ENCODE results near the gene PDILT. TPM values are rescaled to one million over a fixed set of nuclear protein-coding genes. Genes with fewer than 3 reads are reported as not detected.

PDILT gene
- total RNA-seq, 1 donor from 2014 or later: not detected

DNA sequence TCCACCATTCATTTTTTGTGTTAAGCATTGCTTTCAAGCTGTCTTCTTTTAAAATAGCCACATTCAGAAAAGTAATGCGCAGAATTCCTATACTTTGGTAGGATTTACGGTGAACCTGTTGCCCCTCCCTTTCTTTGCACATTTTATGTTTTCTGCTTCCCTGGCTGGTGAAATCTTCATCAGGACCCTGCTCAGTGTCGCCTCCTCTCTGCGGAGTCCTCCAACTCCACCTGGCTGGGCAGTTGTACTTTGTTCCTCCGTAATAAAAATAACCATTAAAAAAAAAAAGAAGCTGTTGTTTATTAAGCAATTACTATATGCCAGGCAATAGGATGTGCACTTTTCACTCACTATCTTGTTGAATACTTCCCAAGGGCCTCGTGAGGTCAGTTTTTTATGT, 54.9 kb downstream of the PDILT start:
- Mint-ChIP-seq H3K4me3 (ENCODE audit: unreplicated experiment) (no peak overlapping the region), H3K9me3 (ENCODE audit: unreplicated experiment) (peaks cover 2% of the 10 kb centered on the region), H3K4me1 (ENCODE audit: low read depth, unreplicated experiment) (peaks cover 3% of the 10 kb centered on the region), H3K27ac (ENCODE audit: unreplicated experiment) (no peak overlapping the region), H3K36me3 (ENCODE audit: unreplicated experiment) (no peaks in the 10 kb centered on the region), H3K27me3 (ENCODE audit: unreplicated experiment) (peaks cover 5% of the 10 kb centered on the region)
- TF ChIP-seq, protein P1, sequence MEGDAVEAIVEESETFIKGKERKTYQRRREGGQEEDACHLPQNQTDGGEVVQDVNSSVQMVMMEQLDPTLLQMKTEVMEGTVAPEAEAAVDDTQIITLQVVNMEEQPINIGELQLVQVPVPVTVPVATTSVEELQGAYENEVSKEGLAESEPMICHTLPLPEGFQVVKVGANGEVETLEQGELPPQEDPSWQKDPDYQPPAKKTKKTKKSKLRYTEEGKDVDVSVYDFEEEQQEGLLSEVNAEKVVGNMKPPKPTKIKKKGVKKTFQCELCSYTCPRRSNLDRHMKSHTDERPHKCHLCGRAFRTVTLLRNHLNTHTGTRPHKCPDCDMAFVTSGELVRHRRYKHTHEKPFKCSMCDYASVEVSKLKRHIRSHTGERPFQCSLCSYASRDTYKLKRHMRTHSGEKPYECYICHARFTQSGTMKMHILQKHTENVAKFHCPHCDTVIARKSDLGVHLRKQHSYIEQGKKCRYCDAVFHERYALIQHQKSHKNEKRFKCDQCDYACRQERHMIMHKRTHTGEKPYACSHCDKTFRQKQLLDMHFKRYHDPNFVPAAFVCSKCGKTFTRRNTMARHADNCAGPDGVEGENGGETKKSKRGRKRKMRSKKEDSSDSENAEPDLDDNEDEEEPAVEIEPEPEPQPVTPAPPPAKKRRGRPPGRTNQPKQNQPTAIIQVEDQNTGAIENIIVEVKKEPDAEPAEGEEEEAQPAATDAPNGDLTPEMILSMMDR (IDR thresholded peaks at IDR 0.05; ENCODE audit: partially characterized antibody, unreplicated experiment): peak; percentile 28
- no peak for DNase-seq

- peaks cover 5% of the 10 kb centered on the region for H3K27me3 Mint-ChIP-seq (ENCODE audit: unreplicated experiment)
Observed at GRCh38 chr16:20348365-20349185, 56.0 kb downstream of the PDILT start.

DNA sequence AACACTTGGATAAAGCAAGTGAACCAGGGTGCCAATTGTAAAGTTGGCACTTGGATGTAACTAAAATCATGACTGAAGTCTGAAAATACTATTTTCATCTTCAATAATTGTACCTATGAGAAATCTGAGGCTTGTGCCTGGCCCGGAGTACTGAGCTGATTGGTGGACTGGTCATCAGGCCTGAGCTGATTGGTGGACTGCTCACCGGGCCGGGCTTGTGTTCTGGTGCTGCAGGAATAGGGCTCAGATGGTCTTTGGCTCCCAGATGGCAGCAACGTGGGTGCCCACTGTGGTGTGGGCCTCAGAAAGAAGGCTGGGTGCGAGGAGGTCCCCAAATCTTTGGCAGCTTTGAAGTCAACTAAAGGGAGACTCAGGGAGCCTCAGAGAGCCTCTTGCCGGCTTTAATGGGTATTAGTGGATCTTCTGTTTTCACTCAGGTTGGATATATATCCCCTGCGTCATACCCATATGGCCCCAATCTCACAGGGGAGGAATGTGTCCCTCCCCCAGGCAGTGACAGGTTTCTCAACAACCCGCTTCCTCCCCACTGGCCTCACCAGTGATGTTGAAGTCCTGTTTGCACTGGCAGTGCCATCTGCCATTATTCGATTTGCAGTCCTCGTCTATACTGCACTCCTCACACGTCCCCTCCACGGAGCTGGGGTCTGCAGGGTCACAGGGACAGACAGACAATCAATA, 56.7 kb downstream of the PDILT start:
- DNase-seq: no peak
- TF ChIP-seq, protein P1 (IDR thresholded peaks at IDR 0.05; ENCODE audit: partially characterized antibody, unreplicated experiment): no peak
- no peaks in the 10 kb centered on the region for H3K36me3 Mint-ChIP-seq (ENCODE audit: unreplicated experiment)
- peaks cover 3% of the 10 kb centered on the region for H3K27me3 Mint-ChIP-seq (ENCODE audit: unreplicated experiment)
- no peak overlapping the region for H3K4me3 Mint-ChIP-seq (ENCODE audit: unreplicated experiment)
- H3K27ac Mint-ChIP-seq (ENCODE audit: unreplicated experiment): no peak overlapping the region
- H3K9me3 Mint-ChIP-seq (ENCODE audit: unreplicated experiment): peaks cover 2% of the 10 kb centered on the region
- H3K4me1 Mint-ChIP-seq (ENCODE audit: low read depth, unreplicated experiment): peaks cover 3% of the 10 kb centered on the region

More at GRCh38 chr16:20348365-20349185, 56.0 kb downstream of the PDILT start:
- no peaks in the 10 kb centered on the region for H3K36me3 Mint-ChIP-seq (ENCODE audit: unreplicated experiment)
- H3K4me3 Mint-ChIP-seq (ENCODE audit: unreplicated experiment): no peak overlapping the region
- peaks cover 2% of the 10 kb centered on the region for H3K9me3 Mint-ChIP-seq (ENCODE audit: unreplicated experiment)
- DNase-seq: peak; percentile 23
- H3K27ac Mint-ChIP-seq (ENCODE audit: unreplicated experiment): no peak overlapping the region
- TF ChIP-seq, protein P1 (IDR thresholded peaks at IDR 0.05; ENCODE audit: partially characterized antibody, unreplicated experiment): no peak
- H3K4me1 Mint-ChIP-seq (ENCODE audit: low read depth, unreplicated experiment): peaks cover 3% of the 10 kb centered on the region

DNA sequence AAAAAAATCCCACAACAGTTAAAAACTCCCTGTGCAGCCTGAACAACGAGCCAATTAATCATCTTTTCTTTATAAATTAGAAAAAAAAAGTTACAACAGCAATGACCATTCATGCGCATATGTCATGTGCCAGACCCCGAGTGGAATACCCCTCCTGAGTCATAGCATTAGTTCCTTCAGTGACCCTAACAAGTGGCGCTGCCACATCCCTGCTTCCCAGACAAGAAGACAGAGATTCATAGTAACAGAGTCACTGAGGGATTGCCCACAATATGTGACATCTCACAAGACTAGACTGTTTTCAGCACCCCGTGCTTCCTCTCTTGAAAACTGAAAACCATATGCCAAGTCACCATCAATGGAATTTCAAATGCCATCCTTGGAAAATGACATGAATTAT, 59.9 kb downstream of the PDILT start:
- no peak for DNase-seq
- no peak overlapping the region for H3K27ac Mint-ChIP-seq (ENCODE audit: unreplicated experiment)
- H3K4me3 Mint-ChIP-seq (ENCODE audit: unreplicated experiment): no peak overlapping the region
- H3K27me3 Mint-ChIP-seq (ENCODE audit: unreplicated experiment): no peaks in the 10 kb centered on the region
- H3K36me3 Mint-ChIP-seq (ENCODE audit: unreplicated experiment): no peaks in the 10 kb centered on the region
- peaks cover 2% of the 10 kb centered on the region for H3K9me3 Mint-ChIP-seq (ENCODE audit: unreplicated experiment)
- peaks cover 3% of the 10 kb centered on the region for H3K4me1 Mint-ChIP-seq (ENCODE audit: low read depth, unreplicated experiment)
- TF ChIP-seq, protein P1 (IDR thresholded peaks at IDR 0.05; ENCODE audit: partially characterized antibody, unreplicated experiment): no peak

GRCh38 chr16:20339744-20340143, 64.8 kb downstream of the PDILT start:
- Mint-ChIP-seq H3K27ac (ENCODE audit: unreplicated experiment) (no peak overlapping the region), H3K27me3 (ENCODE audit: unreplicated experiment) (peaks cover 1% of the 10 kb centered on the region)

More at GRCh38 chr16:20339744-20340143, 64.8 kb downstream of the PDILT start:
- Mint-ChIP-seq H3K9me3 (ENCODE audit: unreplicated experiment) (peaks cover 2% of the 10 kb centered on the region), H3K4me3 (ENCODE audit: unreplicated experiment) (no peak overlapping the region), H3K36me3 (ENCODE audit: unreplicated experiment) (no peaks in the 10 kb centered on the region), H3K4me1 (ENCODE audit: low read depth, unreplicated experiment) (peaks cover 2% of the 10 kb centered on the region)
- TF ChIP-seq, protein P1 (IDR thresholded peaks at IDR 0.05; ENCODE audit: partially characterized antibody, unreplicated experiment): no peak
- DNase-seq: no peak
